Colonic mucosa (tissue), 4 donors: ENCODE measurements around the gene COBL. TPM values are rescaled to one million over a fixed set of nuclear protein-coding genes. Genes with fewer than 3 reads are reported as not detected.

Experiments used
- DNase-seq: peaks from one replicate; pipeline ENCODE4 v3.0.0-alpha.2; 2020
- H3K27ac ChIP-seq: fragments of 200-600 bp; one replicate; pipeline ENCODE4 v1.8.0; 2021
- H3K27me3 ChIP-seq: fragments of 200-600 bp; one replicate; pipeline ENCODE4 v1.8.0; 2021
- H3K36me3 ChIP-seq: fragments of 200-600 bp; one replicate; pipeline ENCODE4 v1.8.0; 2021
- H3K4me1 ChIP-seq: fragments of 200-600 bp; one replicate; pipeline ENCODE4 v1.8.0; 2021; ENCODE audit warnings: mild to moderate bottlenecking
- H3K4me3 ChIP-seq: fragments of 200-600 bp; one replicate; pipeline ENCODE4 v1.8.0; 2021
- H3K9ac ChIP-seq, 2 donors: one replicate each; pipeline ENCODE4 v1.7.0; 2013; ENCODE audit warnings: control low read depth in 2 of 2, low read depth in 2 of 2, low read length in 2 of 2
- H3K9me3 ChIP-seq: fragments of 200-600 bp; one replicate; pipeline ENCODE4 v1.8.0; 2021
- intact Hi-C: fragments of 100-400 bp; cut with DNase I; formaldehyde crosslinking; loops from one replicate; pipeline ENCODE4 v1.14.1; 2022
- total RNA-seq, 2 donors: library from RNA; stranded (reverse); fragmentation: NEBNext Ultra II Directional in 1 of 2; extraction: Animal tissue kit (Norgen Biotek cat#: 25700) in 1 of 2; gene quantifications; one replicate each; pipeline ENCODE4 v1.2.1, GENCODE V29; 2021
- TF ChIP-seq, protein P1 (sequence below): fragments of 200-600 bp; IDR thresholded peaks from one replicate; pipeline ENCODE4 v1.8.0; 2022; ENCODE audit warnings: antibody characterized with exemption, mild to moderate bottlenecking
- donor health status: healthy.
- donor health status: DM: no; HTN: no; CAD: no.
- donor health status: DM: no; HTN: no; CAD: no.

COBL gene
- total RNA-seq, 2 donors from 2014 or later = 36.8 to 49.2 TPM

DNA sequence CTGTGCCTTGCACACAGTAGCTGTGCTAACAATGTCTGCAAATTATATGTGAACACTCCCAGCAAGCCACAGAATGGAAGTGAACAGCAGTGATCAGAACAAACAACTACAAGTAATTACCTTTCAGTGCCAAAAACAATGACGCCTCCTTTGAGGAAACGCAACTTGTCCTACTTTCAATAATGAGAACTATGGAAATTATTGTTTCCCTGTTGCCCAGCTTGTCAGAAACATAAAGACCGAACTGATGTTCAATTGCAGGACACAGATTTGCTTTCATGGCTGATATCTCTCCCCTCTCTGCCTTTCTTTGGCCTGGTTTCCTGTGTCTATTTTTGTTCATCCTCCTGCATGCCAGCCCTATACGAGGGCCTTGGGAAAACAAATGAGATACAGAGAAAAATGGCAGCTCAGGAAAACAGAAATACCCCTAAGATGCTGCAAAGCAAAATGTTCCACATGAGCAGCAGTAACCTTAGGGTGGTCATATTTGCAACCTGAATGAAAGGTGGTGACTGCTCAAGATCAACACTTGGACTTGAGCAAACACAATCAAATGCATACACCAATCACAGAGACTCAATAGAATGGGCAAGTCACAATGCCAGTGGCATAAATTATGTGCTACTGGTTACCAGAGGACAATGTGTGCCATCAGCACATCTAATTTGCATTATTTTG is 26.8 kb downstream of the COBL start:
- intact Hi-C loops = no loop called here
- H3K9me3 ChIP-seq = no peaks in the 10 kb centered on the region
- H3K27ac ChIP-seq = peak overlapping the region; percentile 71
- peak overlapping the region in 1 of 2 donors; percentile 13 for H3K9ac ChIP-seq
- peaks cover 9% of the 10 kb centered on the region for H3K4me1 ChIP-seq
- no peak for DNase-seq
- TF ChIP-seq, protein P1, sequence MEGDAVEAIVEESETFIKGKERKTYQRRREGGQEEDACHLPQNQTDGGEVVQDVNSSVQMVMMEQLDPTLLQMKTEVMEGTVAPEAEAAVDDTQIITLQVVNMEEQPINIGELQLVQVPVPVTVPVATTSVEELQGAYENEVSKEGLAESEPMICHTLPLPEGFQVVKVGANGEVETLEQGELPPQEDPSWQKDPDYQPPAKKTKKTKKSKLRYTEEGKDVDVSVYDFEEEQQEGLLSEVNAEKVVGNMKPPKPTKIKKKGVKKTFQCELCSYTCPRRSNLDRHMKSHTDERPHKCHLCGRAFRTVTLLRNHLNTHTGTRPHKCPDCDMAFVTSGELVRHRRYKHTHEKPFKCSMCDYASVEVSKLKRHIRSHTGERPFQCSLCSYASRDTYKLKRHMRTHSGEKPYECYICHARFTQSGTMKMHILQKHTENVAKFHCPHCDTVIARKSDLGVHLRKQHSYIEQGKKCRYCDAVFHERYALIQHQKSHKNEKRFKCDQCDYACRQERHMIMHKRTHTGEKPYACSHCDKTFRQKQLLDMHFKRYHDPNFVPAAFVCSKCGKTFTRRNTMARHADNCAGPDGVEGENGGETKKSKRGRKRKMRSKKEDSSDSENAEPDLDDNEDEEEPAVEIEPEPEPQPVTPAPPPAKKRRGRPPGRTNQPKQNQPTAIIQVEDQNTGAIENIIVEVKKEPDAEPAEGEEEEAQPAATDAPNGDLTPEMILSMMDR = no peak
- no peak overlapping the region for H3K4me3 ChIP-seq
- no peaks in the 10 kb centered on the region for H3K27me3 ChIP-seq
- no peaks in the 10 kb centered on the region for H3K36me3 ChIP-seq

DNA sequence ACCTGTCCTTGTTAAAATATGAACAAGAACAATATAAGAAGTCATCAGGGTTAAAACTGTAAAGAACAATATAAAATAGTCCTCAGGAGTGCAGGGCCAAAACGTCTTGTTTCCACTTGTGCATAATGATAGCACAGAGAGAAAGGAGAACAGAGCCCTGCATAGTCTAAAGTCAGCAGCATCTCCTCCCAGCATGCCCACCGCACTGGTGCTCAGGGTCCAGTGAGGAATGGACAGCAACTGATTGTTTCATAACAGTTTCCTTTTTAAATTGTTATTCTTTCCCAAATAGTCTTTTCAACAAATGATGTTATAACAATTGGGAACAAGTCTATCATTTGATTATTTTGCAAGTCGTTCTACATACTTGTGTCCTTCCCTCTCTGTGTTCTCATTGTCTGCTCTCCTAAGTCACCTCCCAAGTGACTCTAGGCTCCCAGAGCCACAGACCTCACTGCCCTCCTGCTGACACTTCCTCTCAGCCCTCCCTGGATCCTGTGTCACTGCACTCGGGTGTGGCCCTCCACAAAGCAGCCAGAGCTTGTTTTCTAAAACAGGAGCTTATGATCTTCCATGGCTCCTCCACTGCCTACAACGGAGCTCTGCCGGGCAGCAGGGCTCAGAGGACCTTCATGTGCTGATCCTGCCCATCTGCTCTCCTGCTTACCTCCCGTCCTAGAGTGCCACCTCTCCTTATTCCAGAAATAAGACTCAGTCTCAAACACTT is 27.6 kb downstream of the COBL start:
- H3K4me1 ChIP-seq = peaks cover 9% of the 10 kb centered on the region
- H3K27ac ChIP-seq = peak overlapping the region; percentile 71

DNA sequence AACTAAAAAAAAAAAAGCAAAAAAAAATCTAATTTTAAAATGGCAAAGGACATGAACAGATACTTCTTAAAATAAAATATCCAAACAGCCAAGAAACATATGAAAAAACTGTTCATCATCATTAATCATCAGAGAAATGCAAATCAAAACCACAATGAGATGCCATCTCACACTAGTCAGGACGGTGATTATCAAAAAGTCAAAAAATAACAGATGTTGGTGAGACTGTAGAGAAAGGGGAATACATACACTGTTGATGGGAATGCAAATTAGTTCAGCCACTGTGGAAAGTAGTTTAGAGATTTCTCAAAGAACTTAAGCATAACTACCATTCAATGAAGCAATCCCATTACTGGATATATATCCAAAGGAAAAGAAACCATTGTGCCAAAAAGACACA is 30.2 kb downstream of the COBL start:
- no peaks in the 10 kb centered on the region for H3K9me3 ChIP-seq
- H3K4me1 ChIP-seq = peaks cover 9% of the 10 kb centered on the region
- no peaks in the 10 kb centered on the region for H3K27me3 ChIP-seq
- intact Hi-C loops = no loop called here
- H3K36me3 ChIP-seq = no peaks in the 10 kb centered on the region
- H3K27ac ChIP-seq = no peak overlapping the region
- no peak for DNase-seq
- no peak overlapping the region for H3K9ac ChIP-seq
- no peak overlapping the region for H3K4me3 ChIP-seq
- TF ChIP-seq, protein P1 = no peak

More for the DNA sequence above, 27.6 kb downstream of the COBL start:
- Histone ChIP-seq H3K27me3 (no peaks in the 10 kb centered on the region), H3K9me3 (no peaks in the 10 kb centered on the region), H3K9ac (peak overlapping the region in 1 of 2 donors; percentile 13), H3K4me3 (no peak overlapping the region), H3K36me3 (no peaks in the 10 kb centered on the region)
- intact Hi-C loops = no loop called here
- DNase-seq = peak; percentile 64
- TF ChIP-seq, protein P1 = no peak

DNA sequence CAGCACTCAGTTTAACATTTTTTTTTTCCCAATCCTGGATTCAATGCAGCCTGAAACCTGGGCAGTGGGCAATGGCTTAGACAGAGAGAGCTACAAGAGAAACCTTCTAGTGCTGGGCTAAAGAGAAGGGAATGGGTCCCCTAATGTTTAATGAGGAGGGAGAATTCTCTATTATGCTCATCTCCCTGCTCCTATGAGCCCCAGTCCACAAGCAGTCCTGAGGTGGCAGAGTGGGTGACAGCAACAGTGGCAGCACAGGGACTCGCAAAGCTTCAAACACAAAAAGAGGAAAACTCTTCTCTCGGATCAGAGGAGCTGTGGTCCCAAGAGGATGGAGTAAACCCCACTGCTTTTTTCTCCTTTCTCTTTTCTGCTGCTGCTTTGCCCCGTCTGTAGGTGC is 36.5 kb downstream of the COBL start:
- no peaks in the 10 kb centered on the region for H3K9me3 ChIP-seq
- intact Hi-C loops = no loop called here
- no peaks in the 10 kb centered on the region for H3K27me3 ChIP-seq
- DNase-seq = no peak
- no peaks in the 10 kb centered on the region for H3K4me1 ChIP-seq
- H3K9ac ChIP-seq = no peak overlapping the region
- TF ChIP-seq, protein P1 = no peak
- no peaks in the 10 kb centered on the region for H3K36me3 ChIP-seq
- no peak overlapping the region for H3K27ac ChIP-seq
- H3K4me3 ChIP-seq = no peak overlapping the region

DNA sequence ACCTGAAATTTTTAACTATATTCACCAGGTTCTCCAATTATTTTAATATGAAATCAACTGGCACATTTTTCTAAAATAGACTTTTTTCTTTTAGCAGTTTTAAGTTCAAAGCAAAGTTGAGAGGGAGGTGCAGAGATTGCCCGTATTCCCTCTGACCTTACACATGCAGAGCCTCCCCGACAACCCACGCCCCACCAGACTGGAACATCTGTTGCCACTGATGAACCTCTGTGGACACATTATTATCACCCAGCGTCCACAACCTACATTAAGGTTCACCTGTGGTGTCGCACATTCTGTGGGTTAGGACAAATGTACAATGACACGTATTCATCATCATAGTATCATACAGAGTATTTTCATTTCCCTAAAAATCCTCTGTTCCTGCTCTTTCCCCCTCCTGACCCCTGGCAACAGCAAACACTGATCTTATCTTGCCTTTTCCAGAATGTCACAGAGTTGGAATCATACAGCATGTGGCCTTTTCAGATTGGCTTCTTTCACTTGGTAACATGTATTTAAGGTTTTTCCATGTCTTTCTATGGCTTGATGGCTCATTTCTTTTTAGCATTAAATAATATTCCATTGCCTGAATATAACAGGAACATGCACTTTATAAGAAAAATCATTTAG is 37.1 kb downstream of the COBL start:
- Histone ChIP-seq H3K4me1 (no peaks in the 10 kb centered on the region), H3K27me3 (no peaks in the 10 kb centered on the region), H3K4me3 (no peak overlapping the region), H3K9me3 (no peaks in the 10 kb centered on the region), H3K36me3 (no peaks in the 10 kb centered on the region), H3K27ac (no peak overlapping the region), H3K9ac (no peak overlapping the region)
- no peak for DNase-seq
- intact Hi-C loops = no loop called here
- TF ChIP-seq, protein P1 = no peak
